Heart right ventricle (tissue), 16 donors: Measurements from ENCODE around the gene UTS2. TPM values are rescaled to one million over a fixed set of nuclear protein-coding genes. Genes with fewer than 3 reads are reported as not detected.

Experiments used
- ATAC-seq, 8 donors: fragments of 200-7000 bp; cut with Tn5 transposase; one replicate each; pipeline ENCODE4 v1.9.1; 2020; ENCODE audit warnings: mild to moderate bottlenecking in 8 of 8, moderate library complexity in 8 of 8, moderate number of reproducible peaks in 1 of 8
- DNase-seq, 2 donors: peaks; one replicate each; pipeline ENCODE4 v3.0.0-alpha.2; 2020
- H3K27ac ChIP-seq, 10 donors: fragments of 200-600 bp; sonication (generic) in 2 of 10; one replicate each; pipeline versions ENCODE4 v1.5.0 to v1.8.0; 2020 to 2022; ENCODE audit warnings: mild to moderate bottlenecking in 3 of 10
- H3K27me3 ChIP-seq, 7 donors: fragments of 200-600 bp; one replicate each; pipeline ENCODE4 v1.8.0; 2021 to 2022; ENCODE audit warnings: mild to moderate bottlenecking in 2 of 7
- H3K36me3 ChIP-seq, 9 donors: fragments of 200-600 bp; sonication (generic) in 1 of 9; one replicate each; pipeline versions ENCODE4 v1.5.0 to v1.8.0; 2020 to 2022; ENCODE audit warnings: mild to moderate bottlenecking in 2 of 9
- H3K4me1 ChIP-seq, 9 donors: fragments of 200-600 bp; sonication (generic) in 1 of 9; one replicate each; pipeline versions ENCODE4 v1.5.0 to v1.8.0; 2020 to 2022; ENCODE audit warnings: mild to moderate bottlenecking in 4 of 9
- H3K4me3 ChIP-seq, 10 donors: fragments of 200-600 bp; sonication (generic) in 2 of 10; one replicate each; pipeline versions ENCODE4 v1.5.0 to v1.8.0; 2020 to 2022; ENCODE audit warnings: mild to moderate bottlenecking in 7 of 10, moderate library complexity in 2 of 10
- H3K9me3 ChIP-seq, 11 donors: fragments of 200-600 bp in 10 of 11; sonication (generic) in 2 of 11; one replicate each; pipeline versions ENCODE4 v1.5.0 to v1.8.0; 2013 to 2022; ENCODE audit warnings: mild to moderate bottlenecking in 2 of 11, control low read depth in 1 of 11, moderate library complexity in 1 of 11
- WGBS, 2 donors: extraction: QIAGEN DNeasy Blood & Tissue Kit; methylation state at CpG; one replicate each; pipeline ENCODE4 v1.1.7; 2013; ENCODE audit warnings: inconsistent platforms in 1 of 2; 5-methylcytosine and 5-hydroxymethylcytosine counted together
- intact Hi-C, 10 donors: fragments of 100-400 bp; cut with DNase I; formaldehyde crosslinking; loops; one replicate each; pipeline versions ENCODE4 v1.11.1 to v1.14.2; 2022
- polyA plus RNA-seq, 2 donors: library from polyadenylated mRNA; stranded (reverse); fragments of 200-250 nt; gene quantifications; one replicate each; pipeline ENCODE4 v1.2.3, GENCODE V29; 2013
- total RNA-seq, 10 donors: library from RNA; stranded (reverse); fragmentation: NEBNext Ultra II Directional in 3 of 10; extraction: Animal tissue kit (Norgen Biotek cat#: 25700) in 3 of 10; gene quantifications; one replicate each; pipeline versions ENCODE4 v1.2.1 to v1.2.4, GENCODE V29; 2021 to 2023
- TF ChIP-seq, protein P1 (sequence below), 9 donors: fragments of 200-600 bp; sonication (generic) in 2 of 9; IDR thresholded peaks; one replicate each; pipeline versions ENCODE4 v1.5.0 to v1.8.0; 2021 to 2022; ENCODE audit warnings: antibody characterized with exemption in 9 of 9, mild to moderate bottlenecking in 5 of 9, moderate library complexity in 1 of 9
- donor health status: Arrhythmogenic right ventricular cardiomyopathy.
- donor health status: ischemic (EF 13 %, LVEDD 7.1; RV severe dilation, severe dysfunction).
- donor health status: healthy with polysubstance abuse.
- donor health status: DM: no; HTN: yes; CAD: no.
- donor health status: DM: no; HTN: no; CAD: no.
- donor health status: ischemic (EF 25% LVEDD 6.9; RV normal size, moderate dysfunction).
- donor health status: ischemic (EF 25% LVEDD 5.7; RV mildly dilated, moderate dysfunction).
- donor health status: healthy.
- donor health status: DM: yes; HTN: yes; CAD: no.
- donor health status: Ischemic cardiomyopathy.
- donor health status: ischemic (EF 35%, LVEDD 5.7; RV mildly dilated, moderate dysfunction).
- donor health status: nonischemic (EF 11% LVEDD 7.7; RV severe dilation, severe dysfunction).
- donor health status: DM: yes; HTN: yes; CAD: no.
- donor health status: PGD.
- donor health status: ischemic (EF 29% LVEDD 5.4; RV normal size, mild dysfunction).
- donor health status: nonischemic (EF 23%, LVEDD 6.1; RV moderate dilation, normal function).

The UTS2 gene
- total and polyA plus RNA-seq, 12 donors, result 0.16 TPM; not detected in 11

DNA sequence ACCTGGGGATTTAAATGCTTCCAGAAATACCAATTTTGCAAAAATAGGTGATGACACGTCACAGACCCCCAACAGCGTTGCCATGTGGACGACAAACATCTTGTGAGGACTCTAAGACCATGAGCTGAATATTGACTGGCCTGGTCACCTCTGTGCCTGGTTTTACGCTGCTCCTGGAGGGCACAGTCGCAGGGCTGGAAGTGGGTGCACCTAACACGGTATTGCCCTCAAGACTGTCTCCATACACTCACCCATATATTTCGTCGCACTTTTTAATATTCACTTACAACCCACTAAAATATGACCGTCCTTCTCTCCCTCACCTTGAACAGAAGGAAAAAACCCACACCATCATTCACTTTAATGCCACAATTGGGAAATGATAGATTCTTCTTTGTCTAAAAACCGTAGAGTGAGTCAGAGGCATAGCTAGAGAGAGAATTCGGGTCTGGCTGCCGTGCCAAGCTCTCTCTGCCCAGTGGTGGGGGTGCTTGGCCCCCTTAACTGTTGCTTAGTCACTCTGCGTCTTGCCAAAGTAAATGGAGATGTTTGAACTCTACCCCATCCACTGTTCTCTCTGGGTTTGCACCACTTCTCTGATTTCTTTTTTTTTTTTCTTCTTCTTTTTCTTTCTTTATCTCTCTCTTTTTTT, 40.8 kb upstream of the UTS2 start:
- Histone ChIP-seq H3K36me3 (no peaks in the 10 kb centered on the region), H3K9me3 (no peaks in the 10 kb centered on the region), H3K4me1 (no peaks in the 10 kb centered on the region), H3K4me3 (no peak overlapping the region), H3K27ac (no peak overlapping the region), H3K27me3 (peaks cover 0 to 24% (median 14%) of the 10 kb centered on the region in 7 donors)
- intact Hi-C loops, result no loop called here
- TF ChIP-seq, protein P1, sequence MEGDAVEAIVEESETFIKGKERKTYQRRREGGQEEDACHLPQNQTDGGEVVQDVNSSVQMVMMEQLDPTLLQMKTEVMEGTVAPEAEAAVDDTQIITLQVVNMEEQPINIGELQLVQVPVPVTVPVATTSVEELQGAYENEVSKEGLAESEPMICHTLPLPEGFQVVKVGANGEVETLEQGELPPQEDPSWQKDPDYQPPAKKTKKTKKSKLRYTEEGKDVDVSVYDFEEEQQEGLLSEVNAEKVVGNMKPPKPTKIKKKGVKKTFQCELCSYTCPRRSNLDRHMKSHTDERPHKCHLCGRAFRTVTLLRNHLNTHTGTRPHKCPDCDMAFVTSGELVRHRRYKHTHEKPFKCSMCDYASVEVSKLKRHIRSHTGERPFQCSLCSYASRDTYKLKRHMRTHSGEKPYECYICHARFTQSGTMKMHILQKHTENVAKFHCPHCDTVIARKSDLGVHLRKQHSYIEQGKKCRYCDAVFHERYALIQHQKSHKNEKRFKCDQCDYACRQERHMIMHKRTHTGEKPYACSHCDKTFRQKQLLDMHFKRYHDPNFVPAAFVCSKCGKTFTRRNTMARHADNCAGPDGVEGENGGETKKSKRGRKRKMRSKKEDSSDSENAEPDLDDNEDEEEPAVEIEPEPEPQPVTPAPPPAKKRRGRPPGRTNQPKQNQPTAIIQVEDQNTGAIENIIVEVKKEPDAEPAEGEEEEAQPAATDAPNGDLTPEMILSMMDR (IDR thresholded peaks at IDR 0.05), result no peak
- WGBS, 2 donors, result 84 to 86% methylated on average over 13 of the region's 13 CpGs
- ATAC-seq (no peak), DNase-seq (no peak)

DNA sequence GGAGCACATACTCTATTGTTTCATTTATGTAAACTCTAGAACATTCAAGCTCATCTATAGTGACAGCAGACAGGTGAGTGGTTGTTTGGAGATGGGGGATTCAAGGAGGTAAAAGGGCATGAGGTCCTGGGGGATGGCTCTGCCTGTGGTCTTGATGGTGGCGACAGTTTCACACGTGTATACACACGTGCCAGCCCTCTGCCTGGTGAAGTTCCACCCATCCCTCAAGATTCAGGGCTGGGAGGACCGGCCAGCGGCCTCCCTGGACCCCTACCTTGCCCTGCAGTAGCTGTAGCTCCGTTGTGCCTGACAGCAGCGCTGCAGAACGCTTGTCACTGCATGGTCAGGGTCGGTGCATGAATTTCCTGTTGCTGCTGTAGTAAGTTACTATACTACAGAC, 38.9 kb upstream of the UTS2 start:
- Histone ChIP-seq H3K27ac (no peak overlapping the region), H3K9me3 (no peaks in the 10 kb centered on the region), H3K4me1 (no peaks in the 10 kb centered on the region), H3K4me3 (no peak overlapping the region), H3K36me3 (no peaks in the 10 kb centered on the region), H3K27me3 (peaks cover 0 to 42% (median 28%) of the 10 kb centered on the region in 7 donors)
- intact Hi-C loops, result no loop called here
- WGBS, 2 donors, result 60 to 64% methylated on average over 9 of the region's 9 CpGs
- ATAC-seq (no peak), DNase-seq (no peak)
- TF ChIP-seq, protein P1 (IDR thresholded peaks at IDR 0.05), result no peak

DNA sequence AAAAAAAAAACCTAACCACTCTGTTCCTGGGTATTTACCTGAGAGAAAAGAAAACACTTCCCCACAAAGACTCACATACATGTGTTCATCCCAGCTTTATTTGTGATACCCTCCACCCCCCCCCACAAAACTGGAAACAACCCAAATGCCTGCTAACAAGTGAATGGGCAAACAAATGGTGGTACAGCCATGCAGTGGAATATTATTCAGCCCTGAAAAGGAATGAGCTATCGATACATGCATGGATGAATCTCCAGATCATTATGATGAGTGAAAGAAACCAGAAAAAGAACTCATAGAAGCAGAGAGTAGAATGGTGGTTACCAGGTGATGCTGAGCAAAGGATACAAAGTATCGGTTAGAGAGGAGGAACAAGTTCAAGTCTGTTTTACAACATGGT, 38.0 kb upstream of the UTS2 start:
- H3K4me3 ChIP-seq, result no peak overlapping the region
- H3K36me3 ChIP-seq, result no peaks in the 10 kb centered on the region
- H3K27ac ChIP-seq, result no peak overlapping the region
- H3K9me3 ChIP-seq, result no peaks in the 10 kb centered on the region
- intact Hi-C loops, result no loop called here
- DNase-seq (no peak), ATAC-seq (no peak)
- no peaks in the 10 kb centered on the region for H3K4me1 ChIP-seq
- peaks cover 0 to 51% (median 38%) of the 10 kb centered on the region in 7 donors for H3K27me3 ChIP-seq
- TF ChIP-seq, protein P1 (IDR thresholded peaks at IDR 0.05), result no peak
- 97 to 99% methylated on average over 2 of the region's 2 CpGs for WGBS, 2 donors

DNA sequence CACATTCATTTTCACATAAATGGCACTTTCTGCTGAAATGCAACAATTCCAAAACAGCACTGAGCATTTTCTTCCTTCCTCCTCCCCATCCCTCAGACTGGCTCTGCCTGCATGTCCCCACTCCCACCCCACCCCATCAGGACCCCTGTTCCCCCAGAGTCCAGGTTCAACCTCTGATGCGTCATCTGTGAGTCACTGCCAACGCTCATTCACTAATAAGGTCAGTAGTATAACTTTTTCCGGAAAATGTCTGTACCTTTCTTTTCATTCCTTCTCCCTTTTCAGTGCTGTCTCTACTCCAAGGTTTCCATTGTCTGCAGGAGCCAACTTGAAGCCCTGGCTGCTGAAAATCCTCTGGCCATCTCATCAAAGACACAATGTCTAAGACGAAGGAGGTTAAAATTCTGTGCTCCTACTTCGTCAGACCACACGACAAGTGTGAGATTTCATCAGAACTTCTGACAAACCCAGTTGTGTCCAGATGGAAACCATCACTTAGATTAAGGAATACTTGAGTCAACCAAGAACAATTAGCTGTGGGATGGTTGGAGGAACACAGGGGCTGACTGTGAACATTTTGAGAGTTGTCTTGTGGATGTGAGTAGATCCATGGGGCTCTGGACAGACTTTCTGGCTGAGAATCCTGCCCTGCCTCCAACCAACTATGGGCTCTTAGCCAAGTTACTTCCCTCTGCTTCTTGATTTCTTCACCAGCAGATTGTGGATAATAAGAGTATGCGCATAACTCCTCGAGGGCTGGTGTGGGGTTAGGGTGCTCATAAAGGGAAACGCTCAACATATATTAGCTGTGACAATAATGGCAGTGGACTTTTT, 35.6 kb upstream of the UTS2 start:
- Histone ChIP-seq H3K4me3 (no peak overlapping the region), H3K9me3 (no peaks in the 10 kb centered on the region), H3K4me1 (no peaks in the 10 kb centered on the region), H3K27me3 (peaks cover 0 to 57% (median 38%) of the 10 kb centered on the region in 7 donors), H3K27ac (no peak overlapping the region), H3K36me3 (no peaks in the 10 kb centered on the region)
- DNase-seq, result no peak
- peak in 1 of 8 donors; percentile 57 for ATAC-seq
- TF ChIP-seq, protein P1 (IDR thresholded peaks at IDR 0.05), result no peak
- WGBS, 2 donors, result 64 to 70% methylated on average over 9 of the region's 9 CpGs
- intact Hi-C loops, result no loop called here
